Astrocyte (in vitro differentiated cells and primary cell): ENCODE data around the gene BICDL1.

Source experiments
- EZH2 ChIP-seq: IDR thresholded peaks from 2 replicates; pipeline ENCODE4 v1.6.1; 2012; ENCODE audit warnings: mild to moderate bottlenecking, low read length, inconsistent platforms; ENCODE audit not compliant: insufficient read depth
- TF ChIP-seq, protein P1 (sequence below): IDR thresholded peaks from 2 replicates; pipeline ENCODE4 v1.5.1; 2011; ENCODE audit warnings: low read depth, mild to moderate bottlenecking, inconsistent platforms, low read length, moderate library complexity; ENCODE audit not compliant: insufficient read depth

DNA sequence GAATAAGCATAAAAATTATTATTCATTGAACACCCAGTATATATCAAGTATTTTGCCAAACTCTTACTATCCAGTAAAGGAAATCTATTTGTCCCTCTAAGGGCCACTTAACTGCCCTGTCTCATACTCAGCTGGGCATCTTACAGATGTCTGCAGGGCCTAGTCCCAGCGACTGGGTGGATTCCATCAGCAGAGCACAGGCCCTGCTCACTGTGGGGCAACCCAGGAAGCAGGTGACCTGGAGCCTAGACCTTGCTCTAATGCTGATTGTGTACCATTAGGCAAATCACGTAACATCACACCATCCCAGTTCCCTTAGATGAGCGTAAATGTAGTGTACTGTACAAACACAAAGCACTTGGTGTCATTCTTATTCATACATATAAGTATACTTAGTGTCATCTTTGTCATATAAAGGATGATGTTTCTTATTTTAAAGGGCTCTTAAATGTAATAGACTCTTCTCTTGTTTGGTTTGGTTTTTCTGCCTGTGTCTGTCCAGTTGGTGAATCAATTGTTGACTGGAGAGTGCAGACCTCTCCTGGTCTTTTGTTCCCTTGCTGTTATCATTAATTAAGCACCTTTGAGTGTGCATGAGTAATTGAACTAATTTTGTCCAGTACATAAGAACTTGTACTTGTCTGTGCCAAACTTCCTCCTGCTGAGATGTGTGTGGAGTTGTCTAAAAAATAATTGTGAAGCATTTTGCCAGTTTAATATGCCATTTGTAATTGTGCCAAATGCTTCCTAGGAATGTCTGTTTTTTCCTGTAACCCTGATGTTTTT lies 78.2 kb downstream of the BICDL1 start:
- TF ChIP-seq, protein P1, sequence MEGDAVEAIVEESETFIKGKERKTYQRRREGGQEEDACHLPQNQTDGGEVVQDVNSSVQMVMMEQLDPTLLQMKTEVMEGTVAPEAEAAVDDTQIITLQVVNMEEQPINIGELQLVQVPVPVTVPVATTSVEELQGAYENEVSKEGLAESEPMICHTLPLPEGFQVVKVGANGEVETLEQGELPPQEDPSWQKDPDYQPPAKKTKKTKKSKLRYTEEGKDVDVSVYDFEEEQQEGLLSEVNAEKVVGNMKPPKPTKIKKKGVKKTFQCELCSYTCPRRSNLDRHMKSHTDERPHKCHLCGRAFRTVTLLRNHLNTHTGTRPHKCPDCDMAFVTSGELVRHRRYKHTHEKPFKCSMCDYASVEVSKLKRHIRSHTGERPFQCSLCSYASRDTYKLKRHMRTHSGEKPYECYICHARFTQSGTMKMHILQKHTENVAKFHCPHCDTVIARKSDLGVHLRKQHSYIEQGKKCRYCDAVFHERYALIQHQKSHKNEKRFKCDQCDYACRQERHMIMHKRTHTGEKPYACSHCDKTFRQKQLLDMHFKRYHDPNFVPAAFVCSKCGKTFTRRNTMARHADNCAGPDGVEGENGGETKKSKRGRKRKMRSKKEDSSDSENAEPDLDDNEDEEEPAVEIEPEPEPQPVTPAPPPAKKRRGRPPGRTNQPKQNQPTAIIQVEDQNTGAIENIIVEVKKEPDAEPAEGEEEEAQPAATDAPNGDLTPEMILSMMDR, result no peak
- TF ChIP-seq EZH2, result no peak
